LNCaP clone FGC (cell line): ENCODE data around the gene MYOZ3.

ENCODE experiments used
- DNase-seq: peaks from one replicate; pipeline ENCODE4 v3.0.0-alpha.2; 2011; ENCODE audit warnings: low read depth
- H3K4me3 ChIP-seq: 2 replicates; pipeline ENCODE4 v1.5.1; 2011; ENCODE audit warnings: mild to moderate bottlenecking, low read depth, low read length, control low read depth
- CTCF ChIP-seq: IDR thresholded peaks from 2 replicates; pipeline ENCODE4 v1.5.1; 2012; ENCODE audit warnings: mild to moderate bottlenecking; ENCODE audit not compliant: control insufficient read depth, insufficient read depth; ENCODE audit errors: extremely low read depth

Gene MYOZ3

GRCh38 chr5:150661086-150661485 lies at the start of gene MYOZ3:
Gene MYOZ3, plus strand, starts transcription at chr5:150661251. Its CDS starts 1,691 bp downstream, at chr5:150662942.
- no peak for DNase-seq
- TF ChIP-seq CTCF = no peak
- no peak within 1 kb of the TSS for H3K4me3 ChIP-seq

GRCh38 chr5:150612405-150612804 lies 48.6 kb upstream of the MYOZ3 start:
- DNase-seq = no peak
- TF ChIP-seq CTCF = no peak
- no peak overlapping the region for H3K4me3 ChIP-seq

- no peak overlapping the region for H3K4me3 ChIP-seq
- no peak for DNase-seq
- TF ChIP-seq CTCF = no peak
These were observed 48.0 kb upstream of the MYOZ3 start for GRCh38 chr5:150612905-150613670.

- TF ChIP-seq CTCF = peak; percentile 12; the same call in 1 of the 2 replicates
- H3K4me3 ChIP-seq = no peak overlapping the region
- no peak for DNase-seq
These were observed 46.9 kb upstream of the MYOZ3 start for GRCh38 chr5:150613991-150614660.

- DNase-seq = no peak
- H3K4me3 ChIP-seq = no peak overlapping the region
- TF ChIP-seq CTCF = no peak
These were observed 46.4 kb upstream of the MYOZ3 start for GRCh38 chr5:150614661-150615060.

- no peak overlapping the region for H3K4me3 ChIP-seq
- no peak for DNase-seq
- TF ChIP-seq CTCF = no peak
These were observed 45.8 kb upstream of the MYOZ3 start for GRCh38 chr5:150615141-150615699.
